Thyroid gland (tissue), 4 donors: ENCODE results near the gene LDLRAD4. TPM values are rescaled to one million over a fixed set of nuclear protein-coding genes. Genes with fewer than 3 reads are reported as not detected.

Experiments
- DNase-seq, 2 donors: peaks; one replicate each; pipeline ENCODE4 v3.0.0-alpha.2; 2019
- H3K27ac ChIP-seq, 3 donors: fragments of 200-600 bp; sonication (generic); 1 replicate in 2 of 3; 2 replicates in 1 of 3; pipeline ENCODE4 v1.5.1; 2016 to 2019; ENCODE audit warnings: mild to moderate bottlenecking in 1 of 3, moderate library complexity in 1 of 3
- H3K27me3 ChIP-seq: fragments of 200-600 bp; sonication (generic); one replicate; pipeline ENCODE4 v1.5.1; 2019
- H3K36me3 ChIP-seq, 2 donors: fragments of 200-600 bp; sonication (generic); one replicate each; pipeline ENCODE4 v1.5.1; 2016 to 2019
- H3K4me1 ChIP-seq, 2 donors: fragments of 200-600 bp; sonication (generic); one replicate each; pipeline ENCODE4 v1.5.1; 2017 to 2019
- H3K4me3 ChIP-seq, 3 donors: fragments of 200-600 bp; sonication (generic); replicated peaks in 1 of 3; 1 replicate in 2 of 3; 2 replicates in 1 of 3; pipeline ENCODE4 v1.5.1; 2016; ENCODE audit warnings: mild to moderate bottlenecking in 1 of 3
- H3K9me3 ChIP-seq: fragments of 200-600 bp; sonication (generic); one replicate; pipeline ENCODE4 v1.5.1; 2017
- POLR2A ChIP-seq, 2 donors: fragments of 450-650 bp; IDR thresholded peaks; one replicate each; pipeline ENCODE4 v1.6.1; 2017; ENCODE audit warnings: antibody characterized with exemption in 2 of 2, mild to moderate bottlenecking in 2 of 2, moderate library complexity in 1 of 2
- WGBS, 2 donors: methylation state at CpG; one replicate each; pipeline ENCODE4 v1.1.5; 2017; 5-methylcytosine and 5-hydroxymethylcytosine counted together
- intact Hi-C: fragments of 100-400 bp; cut with DNase I; formaldehyde crosslinking; loops from one replicate; pipeline ENCODE4 v1.15.1; 2023
- total RNA-seq, 4 donors: library from RNA; depleted of rRNA; stranded (reverse); fragments of >200 nt; gene quantifications; one replicate each; pipeline ENCODE4 v1.2.3, GENCODE V29; 2016
- TF ChIP-seq, protein P1 (sequence below), 6 experiments: fragments of 200-600 bp in 3 of 6; fragments of 450-650 bp in 3 of 6; sonication (generic) in 3 of 6; IDR thresholded peaks; one replicate each; pipeline ENCODE4 v1.5.1; 2016 to 2019; ENCODE audit warnings: antibody characterized with exemption in 6 of 6, mild to moderate bottlenecking in 2 of 6, inconsistent platforms in 1 of 6, moderate library complexity in 1 of 6

Gene LDLRAD4
- total RNA-seq, 4 donors from 2014 or later = 23.7 to 35.7 (median 29.7) TPM

DNA sequence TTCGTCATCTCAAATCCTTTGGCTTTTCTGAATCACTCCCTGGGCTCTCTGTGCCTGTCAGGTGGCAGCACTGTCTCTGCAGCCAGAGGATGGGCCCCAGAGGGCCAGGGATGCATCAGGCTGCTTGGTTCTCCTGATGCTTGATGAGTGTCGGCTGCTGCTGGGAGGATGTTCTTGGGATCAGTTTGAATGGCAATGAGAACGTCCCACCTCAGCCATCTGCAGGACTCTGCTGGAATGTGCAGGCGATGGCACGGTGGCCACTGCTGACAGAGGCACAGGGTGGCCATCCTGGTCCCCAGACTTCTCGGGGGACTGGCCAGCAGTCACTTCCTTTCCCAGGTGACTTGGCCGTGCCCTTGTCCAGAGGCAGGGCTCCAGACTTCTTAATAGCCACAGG, 361.8 kb downstream of the LDLRAD4 start:
- WGBS, 2 donors = 95 to 98% methylated on average over 5 to 6 of the region's 7 CpGs
- no peaks in the 10 kb centered on the region for H3K9me3 ChIP-seq
- no peaks in the 10 kb centered on the region for H3K36me3 ChIP-seq
- H3K4me1 ChIP-seq = peaks cover 15 to 26% of the 10 kb centered on the region in 2 donors
- no peak overlapping the region for H3K27ac ChIP-seq
- no peaks in the 10 kb centered on the region for H3K27me3 ChIP-seq
- intact Hi-C loops = no loop called here
- TF ChIP-seq, protein P1, sequence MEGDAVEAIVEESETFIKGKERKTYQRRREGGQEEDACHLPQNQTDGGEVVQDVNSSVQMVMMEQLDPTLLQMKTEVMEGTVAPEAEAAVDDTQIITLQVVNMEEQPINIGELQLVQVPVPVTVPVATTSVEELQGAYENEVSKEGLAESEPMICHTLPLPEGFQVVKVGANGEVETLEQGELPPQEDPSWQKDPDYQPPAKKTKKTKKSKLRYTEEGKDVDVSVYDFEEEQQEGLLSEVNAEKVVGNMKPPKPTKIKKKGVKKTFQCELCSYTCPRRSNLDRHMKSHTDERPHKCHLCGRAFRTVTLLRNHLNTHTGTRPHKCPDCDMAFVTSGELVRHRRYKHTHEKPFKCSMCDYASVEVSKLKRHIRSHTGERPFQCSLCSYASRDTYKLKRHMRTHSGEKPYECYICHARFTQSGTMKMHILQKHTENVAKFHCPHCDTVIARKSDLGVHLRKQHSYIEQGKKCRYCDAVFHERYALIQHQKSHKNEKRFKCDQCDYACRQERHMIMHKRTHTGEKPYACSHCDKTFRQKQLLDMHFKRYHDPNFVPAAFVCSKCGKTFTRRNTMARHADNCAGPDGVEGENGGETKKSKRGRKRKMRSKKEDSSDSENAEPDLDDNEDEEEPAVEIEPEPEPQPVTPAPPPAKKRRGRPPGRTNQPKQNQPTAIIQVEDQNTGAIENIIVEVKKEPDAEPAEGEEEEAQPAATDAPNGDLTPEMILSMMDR (IDR thresholded peaks at IDR 0.05) = no peak
- TF ChIP-seq POLR2A (IDR thresholded peaks at IDR 0.05) = no peak
- no peak for DNase-seq
- no peak overlapping the region for H3K4me3 ChIP-seq

DNA sequence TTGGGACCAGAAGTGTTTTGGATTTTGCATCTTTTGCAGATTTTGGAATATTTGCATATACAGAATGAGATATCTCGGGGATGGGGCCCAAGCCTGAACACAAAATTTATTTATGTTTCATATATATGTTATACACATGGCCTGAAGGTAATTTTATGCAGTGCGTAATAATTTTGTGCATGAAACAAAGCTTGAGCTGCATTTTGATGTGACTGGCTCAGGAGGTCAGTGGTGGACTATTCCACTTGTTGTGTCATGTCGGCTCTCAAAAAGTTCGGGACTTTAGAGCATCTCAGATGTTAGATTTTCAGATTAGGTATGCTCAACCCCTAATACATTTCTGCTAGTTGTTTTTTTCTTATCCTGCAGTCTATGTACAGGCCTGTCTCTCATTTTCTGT, 362.4 kb downstream of the LDLRAD4 start:
- TF ChIP-seq POLR2A (IDR thresholded peaks at IDR 0.05) = no peak
- TF ChIP-seq, protein P1 (IDR thresholded peaks at IDR 0.05) = no peak
- no peak for DNase-seq
- H3K9me3 ChIP-seq = no peaks in the 10 kb centered on the region
- H3K4me3 ChIP-seq = no peak overlapping the region
- H3K4me1 ChIP-seq = peaks cover 16 to 26% of the 10 kb centered on the region in 2 donors
- H3K36me3 ChIP-seq = no peaks in the 10 kb centered on the region
- 78 to 83% methylated on average over 4 of the region's 4 CpGs for WGBS, 2 donors
- intact Hi-C loops = no loop called here
- H3K27ac ChIP-seq = no peak overlapping the region
- H3K27me3 ChIP-seq = no peaks in the 10 kb centered on the region

DNA sequence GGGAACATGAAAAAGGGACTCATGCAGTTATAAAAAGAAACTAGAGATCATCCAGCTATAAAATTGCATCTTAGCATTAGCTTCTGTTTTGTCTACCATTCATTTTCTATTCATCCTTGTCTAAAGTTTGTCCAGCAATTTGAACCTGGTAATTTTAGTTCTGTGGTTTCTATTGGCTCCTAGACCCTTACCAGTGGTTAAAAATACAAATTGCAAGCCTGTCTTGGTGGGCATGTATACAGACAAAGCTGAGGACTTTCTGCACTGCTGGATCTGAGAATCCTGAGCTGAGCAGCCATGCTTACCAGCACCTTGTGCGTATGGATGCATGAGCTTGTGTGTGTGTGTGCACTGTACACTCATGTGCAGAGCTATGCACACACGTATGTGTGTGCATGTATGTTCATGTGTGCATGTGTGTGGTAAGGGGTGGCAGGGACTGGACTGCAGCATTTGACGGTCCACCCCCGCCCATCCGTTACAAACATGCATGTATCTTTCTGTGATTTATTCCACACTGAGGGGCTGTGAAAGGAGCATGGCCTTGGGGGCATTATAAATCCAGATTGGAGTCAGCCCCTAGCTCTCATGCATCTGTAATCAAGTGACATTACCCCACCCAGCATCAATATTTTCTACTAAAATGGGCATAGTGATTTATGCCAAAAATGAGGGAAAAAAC, 363.1 kb downstream of the LDLRAD4 start:
- Histone ChIP-seq H3K9me3 (no peaks in the 10 kb centered on the region), H3K4me1 (peaks cover 16 to 26% of the 10 kb centered on the region in 2 donors)

DNA sequence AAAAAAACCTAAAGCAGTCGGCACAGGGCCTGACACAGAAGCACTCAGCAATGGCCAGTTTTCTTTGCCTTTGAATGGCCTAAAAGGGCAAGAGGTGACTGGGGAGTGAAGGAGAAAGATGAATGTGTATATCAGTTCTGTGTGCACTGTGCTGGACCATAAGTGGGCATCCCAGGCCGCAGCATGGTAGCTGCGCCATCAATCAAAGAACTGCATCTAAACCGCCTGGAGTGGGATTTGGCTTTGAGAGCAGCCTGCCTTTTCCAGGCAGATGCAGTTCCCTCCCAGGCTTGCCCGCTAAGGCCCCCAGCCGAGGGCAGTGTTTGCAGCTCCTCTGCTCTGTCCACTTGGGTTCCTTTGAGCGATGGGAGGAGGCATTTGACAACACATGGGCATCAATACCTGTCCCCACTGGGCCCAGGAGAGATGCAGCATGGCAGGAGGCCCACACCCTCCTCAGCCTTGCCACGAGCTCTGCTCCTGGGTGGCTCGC, 363.7 kb downstream of the LDLRAD4 start:
- 91 to 97% methylated on average over 9 of the region's 9 CpGs for WGBS, 2 donors
- H3K27ac ChIP-seq = no peak overlapping the region
- TF ChIP-seq, protein P1 (IDR thresholded peaks at IDR 0.05) = no peak
- TF ChIP-seq POLR2A (IDR thresholded peaks at IDR 0.05) = no peak
- H3K4me3 ChIP-seq = no peak overlapping the region
- no peaks in the 10 kb centered on the region for H3K27me3 ChIP-seq
- H3K36me3 ChIP-seq = no peaks in the 10 kb centered on the region
- no peak for DNase-seq
- no peaks in the 10 kb centered on the region for H3K9me3 ChIP-seq
- intact Hi-C loops = no loop called here
- peaks cover 16 to 26% of the 10 kb centered on the region in 2 donors for H3K4me1 ChIP-seq

More for the DNA sequence above, 363.1 kb downstream of the LDLRAD4 start:
- no peak overlapping the region for H3K27ac ChIP-seq
- no peaks in the 10 kb centered on the region for H3K27me3 ChIP-seq
- no peak overlapping the region for H3K4me3 ChIP-seq
- DNase-seq = no peak
- no peak for TF ChIP-seq POLR2A (IDR thresholded peaks at IDR 0.05)
- TF ChIP-seq, protein P1 (IDR thresholded peaks at IDR 0.05) = no peak
- no peaks in the 10 kb centered on the region for H3K36me3 ChIP-seq
- 82 to 86% methylated on average over 5 of the region's 5 CpGs for WGBS, 2 donors
- intact Hi-C loops = no loop called here
